Keratinocyte (primary cell): Measurements from ENCODE around the gene TMEM14B. TPM values are rescaled to one million over a fixed set of nuclear protein-coding genes. Genes with fewer than 3 reads are reported as not detected.

Experiments used
- DNase-seq: peaks from one replicate; pipeline ENCODE4 v3.0.0-alpha.2; 2011; ENCODE audit warnings: low read depth, missing footprints, low spot score
- FAIRE-seq: peaks from 2 replicates; lab custom pipeline; 2011; peaks lifted over from hg19 to GRCh38; lab: Jason Lieb, UNC
- H2AFZ ChIP-seq: 2 replicates; pipeline ENCODE4 v1.6.0; 2012; ENCODE audit warnings: low read length, control low read depth, inconsistent platforms; ENCODE audit not compliant: control insufficient read depth
- H3K27ac ChIP-seq: 2 replicates; pipeline ENCODE4 v1.5.1; 2011; ENCODE audit warnings: low read length; ENCODE audit not compliant: control insufficient read depth, insufficient read depth
- H3K27me3 ChIP-seq: 3 replicates; pipeline ENCODE4 v1.6.0; 2011; ENCODE audit warnings: low read length; ENCODE audit not compliant: control insufficient read depth, insufficient read depth; ENCODE audit errors: extremely low read depth
- H3K36me3 ChIP-seq, 2 experiments: 2 replicates in 1 of 2; 3 replicates in 1 of 2; pipeline ENCODE4 v1.5.1; 2011; ENCODE audit warnings: low read length in 2 of 2, mild to moderate bottlenecking in 1 of 2; ENCODE audit not compliant: control insufficient read depth in 2 of 2, insufficient read depth in 2 of 2; ENCODE audit errors: extremely low read depth in 1 of 2
- H3K4me1 ChIP-seq: 3 replicates; pipeline ENCODE4 v1.5.1; 2011; ENCODE audit warnings: low read length; ENCODE audit not compliant: control insufficient read depth, insufficient read depth; ENCODE audit errors: extremely low read depth
- H3K4me2 ChIP-seq: 3 replicates; pipeline ENCODE4 v1.6.0; 2011; ENCODE audit warnings: low read depth, low read length; ENCODE audit not compliant: control insufficient read depth, insufficient read depth; ENCODE audit errors: extremely low read depth
- H3K4me3 ChIP-seq, 3 experiments: fragments of 200-600 bp in 1 of 3; sonication (generic) in 1 of 3; 2 replicates in 2 of 3; 3 replicates in 1 of 3; pipeline ENCODE4 v1.5.1; 2011 to 2016; ENCODE audit warnings: low read length in 3 of 3, mild to moderate bottlenecking in 3 of 3, control low read depth in 2 of 3, inconsistent platforms in 1 of 3, low read depth in 1 of 3, mixed read lengths in 1 of 3, mixed run types in 1 of 3, moderate library complexity in 1 of 3; ENCODE audit not compliant: control insufficient read depth in 2 of 3, insufficient read depth in 2 of 3; ENCODE audit errors: extremely low read depth in 1 of 3
- H3K79me2 ChIP-seq: 2 replicates; pipeline ENCODE4 v1.6.0; 2012; ENCODE audit warnings: low read length; ENCODE audit not compliant: control insufficient read depth, insufficient read depth
- H3K9ac ChIP-seq: 3 replicates; pipeline ENCODE4 v1.6.0; 2011; ENCODE audit warnings: low read length; ENCODE audit not compliant: control insufficient read depth, insufficient read depth; ENCODE audit errors: extremely low read depth
- H3K9me1 ChIP-seq: 3 replicates; pipeline ENCODE4 v1.6.0; 2011; ENCODE audit warnings: low read length; ENCODE audit not compliant: control insufficient read depth, insufficient read depth; ENCODE audit errors: extremely low read depth
- H3K9me3 ChIP-seq: 2 replicates; pipeline ENCODE4 v1.5.1; 2012; ENCODE audit warnings: low read depth, low read length; ENCODE audit not compliant: control insufficient read depth
- H4K20me1 ChIP-seq: 3 replicates; pipeline ENCODE4 v1.6.0; 2011; ENCODE audit warnings: low read length; ENCODE audit not compliant: control insufficient read depth, insufficient read depth; ENCODE audit errors: extremely low read depth
- CTCF ChIP-seq, 3 experiments: IDR thresholded peaks in 1 of 3; conservative IDR thresholded peaks in 1 of 3; optimal IDR thresholded peaks in 1 of 3; 2 replicates in 2 of 3; 3 replicates in 1 of 3; pipeline versions ENCODE3 to v1.5.1; 2011; ENCODE audit warnings: low read length in 3 of 3, mild to moderate bottlenecking in 3 of 3, moderate library complexity in 2 of 3, control low read depth in 1 of 3, inconsistent platforms in 1 of 3; ENCODE audit not compliant: insufficient read depth in 2 of 3; ENCODE audit errors: extremely low read depth in 1 of 3
- EZH2 ChIP-seq: IDR thresholded peaks from one replicate; pipeline ENCODE4 v1.6.1; 2012; ENCODE audit warnings: inconsistent platforms, mild to moderate bottlenecking, low read length, moderate library complexity
- dilution Hi-C: fragments of 300-500 bp; cut with MboI; formaldehyde crosslinking; loops from one replicate; pipeline ENCODE4 v1.7.0; 2020; ENCODE audit warnings: low sequenced_read_pairs; ENCODE audit not compliant: extremely low pct_ligation_motif_present
- polyA plus RNA-seq, 5 experiments: library from polyadenylated mRNA; depleted of rRNA in 3 of 5; stranded (reverse) in 3 of 5; stranded (forward) in 1 of 5; unstranded in 1 of 5; fragments of >200 nt; gene quantifications; 1 replicate in 1 of 5; 2 replicates in 3 of 5; 3 replicates in 1 of 5; pipeline versions ENCODE4 v1.2.1 to v1.2.3, GENCODE V29; 2011 to 2012; ENCODE audit warnings: missing spikeins in 2 of 5, low read depth in 1 of 5, low replicate concordance in 1 of 5

TMEM14B gene
- polyA plus RNA-seq, 1 donor (not counting 4 experiments of a cell fraction or from before 2014, with no cell fraction given) = 157 TPM

GRCh38 chr6:10793035-10793434 lies 45.4 kb downstream of the TMEM14B start:
- Histone ChIP-seq H3K9ac (no peak overlapping the region), H3K9me1 (no peaks in the 10 kb centered on the region), H3K4me1 (no peaks in the 10 kb centered on the region), H3K4me2 (no peak overlapping the region), H3K27ac (no peak overlapping the region), H2AFZ (no peak overlapping the region), H3K36me3 (no peaks in the 10 kb centered on the region), H3K9me3 (no peaks in the 10 kb centered on the region), H3K79me2 (no peaks in the 10 kb centered on the region), H3K27me3 (no peaks in the 10 kb centered on the region), H3K4me3 (no peak overlapping the region), H4K20me1 (no peaks in the 10 kb centered on the region)
- DNase-seq (no peak), FAIRE-seq (no peak)
- dilution Hi-C loops = no loop called here
- TF ChIP-seq CTCF (optimal IDR thresholded peaks at IDR 0.05 in 1 of 3, IDR thresholded peaks at IDR 0.05 in 1 of 3, conservative IDR thresholded peaks at IDR 0.05 in 1 of 3; ENCODE audit: extremely low read depth in 1 of 3, insufficient read depth in 2 of 3, low read length in 3 of 3) (no peak), EZH2 (no peak)

- Histone ChIP-seq H3K9ac (no peak overlapping the region), H3K4me2 (no peak overlapping the region), H4K20me1 (no peaks in the 10 kb centered on the region), H3K79me2 (no peaks in the 10 kb centered on the region), H3K4me1 (no peaks in the 10 kb centered on the region), H3K36me3 (no peaks in the 10 kb centered on the region), H3K4me3 (no peak overlapping the region), H3K27ac (no peak overlapping the region), H3K27me3 (no peaks in the 10 kb centered on the region), H3K9me3 (no peaks in the 10 kb centered on the region), H2AFZ (no peak overlapping the region), H3K9me1 (no peaks in the 10 kb centered on the region)
- dilution Hi-C loops = no loop called here
- FAIRE-seq = no peak
- no peak for DNase-seq
- TF ChIP-seq CTCF (optimal IDR thresholded peaks at IDR 0.05 in 1 of 3, IDR thresholded peaks at IDR 0.05 in 1 of 3, conservative IDR thresholded peaks at IDR 0.05 in 1 of 3; ENCODE audit: extremely low read depth in 1 of 3, insufficient read depth in 2 of 3, low read length in 3 of 3) = no peak
- no peak for TF ChIP-seq EZH2
Measured at GRCh38 chr6:10793695-10794094, 46.1 kb downstream of the TMEM14B start.
